Neural progenitor cell (in vitro differentiated cells): ENCODE data around the gene ADPGK.

Experiments
- EZH2 ChIP-seq: fragments of 200-600 bp; sonication (generic); IDR thresholded peaks from 2 replicates; pipeline ENCODE4 v1.6.1; 2017; ENCODE audit warnings: antibody characterized with exemption, mild to moderate bottlenecking, moderate library complexity
- TF ChIP-seq, protein P1 (sequence below): fragments of 200-600 bp; sonication (generic); IDR thresholded peaks from 2 replicates; pipeline ENCODE4 v1.5.1; 2017; ENCODE audit warnings: antibody characterized with exemption, mild to moderate bottlenecking

DNA sequence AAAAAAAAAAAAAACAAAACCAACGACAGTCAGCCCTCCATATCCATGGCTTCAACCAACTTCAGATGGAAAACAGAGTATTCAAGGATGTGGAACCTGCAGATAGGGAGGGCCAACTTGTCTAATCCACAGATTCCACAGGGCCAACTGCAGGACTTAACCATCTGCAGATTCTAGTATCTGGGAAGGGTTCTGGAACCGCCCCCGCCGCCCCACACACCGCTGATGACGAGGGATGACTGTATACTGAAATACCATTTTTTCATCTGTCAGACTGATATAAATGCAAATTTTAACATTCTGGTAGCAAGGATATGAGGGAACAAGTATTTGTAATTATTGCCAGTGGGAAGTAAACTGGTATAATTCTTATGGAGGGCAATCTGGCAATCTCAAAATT lies 29.5 kb downstream of the ADPGK start:
- TF ChIP-seq, protein P1, sequence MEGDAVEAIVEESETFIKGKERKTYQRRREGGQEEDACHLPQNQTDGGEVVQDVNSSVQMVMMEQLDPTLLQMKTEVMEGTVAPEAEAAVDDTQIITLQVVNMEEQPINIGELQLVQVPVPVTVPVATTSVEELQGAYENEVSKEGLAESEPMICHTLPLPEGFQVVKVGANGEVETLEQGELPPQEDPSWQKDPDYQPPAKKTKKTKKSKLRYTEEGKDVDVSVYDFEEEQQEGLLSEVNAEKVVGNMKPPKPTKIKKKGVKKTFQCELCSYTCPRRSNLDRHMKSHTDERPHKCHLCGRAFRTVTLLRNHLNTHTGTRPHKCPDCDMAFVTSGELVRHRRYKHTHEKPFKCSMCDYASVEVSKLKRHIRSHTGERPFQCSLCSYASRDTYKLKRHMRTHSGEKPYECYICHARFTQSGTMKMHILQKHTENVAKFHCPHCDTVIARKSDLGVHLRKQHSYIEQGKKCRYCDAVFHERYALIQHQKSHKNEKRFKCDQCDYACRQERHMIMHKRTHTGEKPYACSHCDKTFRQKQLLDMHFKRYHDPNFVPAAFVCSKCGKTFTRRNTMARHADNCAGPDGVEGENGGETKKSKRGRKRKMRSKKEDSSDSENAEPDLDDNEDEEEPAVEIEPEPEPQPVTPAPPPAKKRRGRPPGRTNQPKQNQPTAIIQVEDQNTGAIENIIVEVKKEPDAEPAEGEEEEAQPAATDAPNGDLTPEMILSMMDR = no peak
- TF ChIP-seq EZH2 = no peak
